ENCODE measurements around the gene PPARA.
A peak's percentile ranks its signal among the peaks of the same experiment; 100 is the strongest.

The PPARA gene

DNA sequence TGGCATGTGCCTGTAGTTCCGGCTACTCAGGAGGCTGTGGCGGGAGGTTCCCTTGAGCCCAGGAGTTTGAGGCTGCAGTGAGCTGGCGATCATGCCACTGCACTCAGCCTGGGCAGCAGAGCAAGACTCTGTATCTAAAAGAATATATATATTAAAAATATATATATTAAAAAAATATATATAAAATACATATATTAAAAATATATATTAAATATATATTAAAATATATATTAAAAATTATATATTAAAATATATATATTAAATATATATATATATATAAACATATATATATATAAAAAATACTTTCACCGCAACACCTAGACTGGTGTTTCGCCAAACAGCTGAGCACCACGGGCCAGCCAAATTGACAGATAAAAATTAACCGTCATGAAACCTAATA lies 126.2 kb downstream of the PPARA start:
- Histone ChIP-seq H3K9ac (ENCODE audit: low read length) (no peak overlapping the region), H3K27ac (ENCODE audit: low read length) (no peak overlapping the region), H3K4me2 (ENCODE audit: low read length) (no peak overlapping the region), H3K4me1 (ENCODE audit: low read length) (peaks cover 11% of the 10 kb centered on the region), H3K36me3 (replicated peaks; ENCODE audit: low read depth, low read length) (peaks cover 17% of the 10 kb centered on the region), H2AFZ (ENCODE audit: low read depth, low read length) (no peak overlapping the region), H3K9me3 (ENCODE audit: insufficient read depth, low read length) (no peaks in the 10 kb centered on the region), H3K27me3 (ENCODE audit: low read depth, low read length) (no peaks in the 10 kb centered on the region), H3K4me3 (ENCODE audit: low read length) (no peak overlapping the region), H3K79me2 (ENCODE audit: low read length) (no peaks in the 10 kb centered on the region), H4K20me1 (ENCODE audit: insufficient read depth, low read length) (no peaks in the 10 kb centered on the region)
- no peak for TF ChIP-seq EZH2phosphoT487 (IDR thresholded peaks at IDR 0.05; ENCODE audit: low read depth)
- TF ChIP-seq CTCF (IDR thresholded peaks at IDR 0.05; ENCODE audit: low read depth, low read length): no peak

- Histone ChIP-seq H3K27ac (ENCODE audit: low read length) (no peak overlapping the region), H3K4me2 (ENCODE audit: low read length) (peak overlapping the region; percentile 34), H3K4me3 (ENCODE audit: low read length) (no peak overlapping the region), H3K27me3 (ENCODE audit: low read depth, low read length) (no peaks in the 10 kb centered on the region), H4K20me1 (ENCODE audit: insufficient read depth, low read length) (no peaks in the 10 kb centered on the region), H2AFZ (ENCODE audit: low read depth, low read length) (no peak overlapping the region), H3K36me3 (replicated peaks; ENCODE audit: low read depth, low read length) (peaks cover 24% of the 10 kb centered on the region), H3K4me1 (ENCODE audit: low read length) (peaks cover 11% of the 10 kb centered on the region), H3K9ac (ENCODE audit: low read length) (no peak overlapping the region), H3K79me2 (ENCODE audit: low read length) (no peaks in the 10 kb centered on the region), H3K9me3 (ENCODE audit: insufficient read depth, low read length) (no peaks in the 10 kb centered on the region)
- TF ChIP-seq EZH2phosphoT487 (IDR thresholded peaks at IDR 0.05; ENCODE audit: low read depth): no peak
- no peak for TF ChIP-seq CTCF (IDR thresholded peaks at IDR 0.05; ENCODE audit: low read depth, low read length)
Observed at GRCh38 chr22:46278656-46279645, 128.6 kb downstream of the PPARA start.

GRCh38 chr22:46280063-46280817 lies 129.9 kb downstream of the PPARA start:
- Histone ChIP-seq H4K20me1 (ENCODE audit: insufficient read depth, low read length) (no peaks in the 10 kb centered on the region), H3K4me1 (ENCODE audit: low read length) (peaks cover 11% of the 10 kb centered on the region), H3K36me3 (replicated peaks; ENCODE audit: low read depth, low read length) (peaks cover 20% of the 10 kb centered on the region), H3K9me3 (ENCODE audit: insufficient read depth, low read length) (no peaks in the 10 kb centered on the region), H3K4me3 (ENCODE audit: low read length) (no peak overlapping the region), H3K27me3 (ENCODE audit: low read depth, low read length) (no peaks in the 10 kb centered on the region), H2AFZ (ENCODE audit: low read depth, low read length) (no peak overlapping the region), H3K4me2 (ENCODE audit: low read length) (no peak overlapping the region), H3K27ac (ENCODE audit: low read length) (no peak overlapping the region), H3K9ac (ENCODE audit: low read length) (no peak overlapping the region), H3K79me2 (ENCODE audit: low read length) (no peaks in the 10 kb centered on the region)
- TF ChIP-seq CTCF (IDR thresholded peaks at IDR 0.05; ENCODE audit: low read depth, low read length): no peak
- TF ChIP-seq EZH2phosphoT487 (IDR thresholded peaks at IDR 0.05; ENCODE audit: low read depth): no peak

Data from OCI-LY3 (cell line).